Measurements from ENCODE around the gene FGF11.

FGF11 gene

DNA sequence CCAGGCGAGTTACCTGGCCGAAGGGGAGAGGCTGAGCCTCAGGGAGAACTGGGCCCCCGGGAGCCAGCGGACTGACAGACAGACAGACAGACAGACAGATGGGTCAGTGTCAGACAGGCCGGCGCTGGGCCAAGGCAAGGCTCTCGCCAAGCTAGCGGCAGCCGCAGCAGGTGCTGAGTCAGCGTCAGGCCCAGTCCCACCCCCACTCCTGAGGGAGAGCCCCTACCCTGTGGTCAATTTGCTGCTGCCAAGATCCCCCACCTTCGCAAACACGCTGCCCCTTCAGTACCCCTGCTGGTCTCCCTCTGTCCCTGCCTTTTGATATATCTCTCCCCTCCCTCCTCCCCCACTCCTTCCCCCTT lies 1.5 kb downstream of the FGF11 start:
- no peaks in the 10 kb centered on the region for H3K36me3 ChIP-seq (ENCODE audit: control insufficient read depth in 2 of 2, insufficient read depth in 1 of 2, low read length in 2 of 2)
- no peak overlapping the region for H3K4me3 ChIP-seq (ENCODE audit: low read depth, low read length)
- POLR2A ChIA-PET: interaction anchor here (0.5 to 3.1 kb wide), 11 partner anchors 10 to 210 kb away, joined by 3 to 21 read pairs (median 3); partner anchors contain the start of genes PLSCR3, POLR2A, TMEM256 and ZBTB4
- H3K27ac ChIP-seq (ENCODE audit: extremely low read depth, low read depth, low read length): peak overlapping the region; percentile 74; the same call in 1 of the 2 replicates
- no peaks in the 10 kb centered on the region for H3K9me3 ChIP-seq (ENCODE audit: control insufficient read depth, insufficient read depth, low read depth, low read length)
- CTCF ChIA-PET: interaction anchor here (0.6 to 3.8 kb wide), 3 partner anchors 21 to 394 kb away, joined by 3 to 18 read pairs (median 3); partner anchors contain the start of gene TMEM95
- peaks cover 30% of the 10 kb centered on the region for H3K4me1 ChIP-seq (ENCODE audit: control insufficient read depth, insufficient read depth, low read length)
- TF ChIP-seq ZNF341 (tag by site-specific recombination; IDR thresholded peaks at IDR 0.05; ENCODE audit: low read depth) (no peak), ZNF146 (tag by site-specific recombination; IDR thresholded peaks at IDR 0.05) (no peak), ZNF658 (tag by site-specific recombination; IDR thresholded peaks at IDR 0.05) (no peak), ZNF202 (tag by site-specific recombination; IDR thresholded peaks at IDR 0.05; ENCODE audit: borderline replicate concordance) (no peak), RBAK (tag by site-specific recombination; IDR thresholded peaks at IDR 0.05) (no peak), ZXDB (tag by site-specific recombination; IDR thresholded peaks at IDR 0.05) (no peak), ZNF18 (tag by site-specific recombination; IDR thresholded peaks at IDR 0.05) (no peak), ZBTB20 (tag by site-specific recombination; IDR thresholded peaks at IDR 0.05) (no peak), ZNF416 (tag by site-specific recombination; IDR thresholded peaks at IDR 0.05) (no peak), ZNF211 (tag by site-specific recombination; IDR thresholded peaks at IDR 0.05; ENCODE audit: low read depth) (no peak), ZNF664 (tag by site-specific recombination; IDR thresholded peaks at IDR 0.05) (no peak), ZNF561 (tag by site-specific recombination; IDR thresholded peaks at IDR 0.05; ENCODE audit: borderline replicate concordance) (0 out of 2 replicates have a peak, but pooled peaks have one; percentile 25), BCL6B (tag by site-specific recombination; IDR thresholded peaks at IDR 0.05) (no peak), SCRT2 (tag by site-specific recombination; IDR thresholded peaks at IDR 0.05) (peak; percentile 93), ZNF112 (tag by site-specific recombination; IDR thresholded peaks at IDR 0.05) (no peak), TRIM28 (IDR thresholded peaks at IDR 0.05; ENCODE audit: borderline replicate concordance, low read length) (no peak), ZNF639 (tag by site-specific recombination; IDR thresholded peaks at IDR 0.05) (no peak), ZFP37 (tag by site-specific recombination; IDR thresholded peaks at IDR 0.05) (no peak), ZNF624 (tag by site-specific recombination; IDR thresholded peaks at IDR 0.05) (no peak), ZNF501 (tag by site-specific recombination; IDR thresholded peaks at IDR 0.05) (no peak), ZNF19 (tag by site-specific recombination; IDR thresholded peaks at IDR 0.05; ENCODE audit: low read depth) (no peak), ZNF175 (tag by site-specific recombination; IDR thresholded peaks at IDR 0.05) (no peak), OVOL3 (tag by site-specific recombination; IDR thresholded peaks at IDR 0.05) (no peak), ZNF621 (tag by site-specific recombination; IDR thresholded peaks at IDR 0.05) (no peak), ZNF174 (tag by site-specific recombination; IDR thresholded peaks at IDR 0.05) (no peak), KLF17 (tag by site-specific recombination; IDR thresholded peaks at IDR 0.05) (peak; percentile 24; the same call in 1 of the 2 replicates)
- TF ChIP-seq, protein P1, sequence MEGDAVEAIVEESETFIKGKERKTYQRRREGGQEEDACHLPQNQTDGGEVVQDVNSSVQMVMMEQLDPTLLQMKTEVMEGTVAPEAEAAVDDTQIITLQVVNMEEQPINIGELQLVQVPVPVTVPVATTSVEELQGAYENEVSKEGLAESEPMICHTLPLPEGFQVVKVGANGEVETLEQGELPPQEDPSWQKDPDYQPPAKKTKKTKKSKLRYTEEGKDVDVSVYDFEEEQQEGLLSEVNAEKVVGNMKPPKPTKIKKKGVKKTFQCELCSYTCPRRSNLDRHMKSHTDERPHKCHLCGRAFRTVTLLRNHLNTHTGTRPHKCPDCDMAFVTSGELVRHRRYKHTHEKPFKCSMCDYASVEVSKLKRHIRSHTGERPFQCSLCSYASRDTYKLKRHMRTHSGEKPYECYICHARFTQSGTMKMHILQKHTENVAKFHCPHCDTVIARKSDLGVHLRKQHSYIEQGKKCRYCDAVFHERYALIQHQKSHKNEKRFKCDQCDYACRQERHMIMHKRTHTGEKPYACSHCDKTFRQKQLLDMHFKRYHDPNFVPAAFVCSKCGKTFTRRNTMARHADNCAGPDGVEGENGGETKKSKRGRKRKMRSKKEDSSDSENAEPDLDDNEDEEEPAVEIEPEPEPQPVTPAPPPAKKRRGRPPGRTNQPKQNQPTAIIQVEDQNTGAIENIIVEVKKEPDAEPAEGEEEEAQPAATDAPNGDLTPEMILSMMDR (tag by site-specific recombination; IDR thresholded peaks at IDR 0.05): peak; percentile 60; the same call in 1 of the 2 replicates
- TF ChIP-seq, protein P2, sequence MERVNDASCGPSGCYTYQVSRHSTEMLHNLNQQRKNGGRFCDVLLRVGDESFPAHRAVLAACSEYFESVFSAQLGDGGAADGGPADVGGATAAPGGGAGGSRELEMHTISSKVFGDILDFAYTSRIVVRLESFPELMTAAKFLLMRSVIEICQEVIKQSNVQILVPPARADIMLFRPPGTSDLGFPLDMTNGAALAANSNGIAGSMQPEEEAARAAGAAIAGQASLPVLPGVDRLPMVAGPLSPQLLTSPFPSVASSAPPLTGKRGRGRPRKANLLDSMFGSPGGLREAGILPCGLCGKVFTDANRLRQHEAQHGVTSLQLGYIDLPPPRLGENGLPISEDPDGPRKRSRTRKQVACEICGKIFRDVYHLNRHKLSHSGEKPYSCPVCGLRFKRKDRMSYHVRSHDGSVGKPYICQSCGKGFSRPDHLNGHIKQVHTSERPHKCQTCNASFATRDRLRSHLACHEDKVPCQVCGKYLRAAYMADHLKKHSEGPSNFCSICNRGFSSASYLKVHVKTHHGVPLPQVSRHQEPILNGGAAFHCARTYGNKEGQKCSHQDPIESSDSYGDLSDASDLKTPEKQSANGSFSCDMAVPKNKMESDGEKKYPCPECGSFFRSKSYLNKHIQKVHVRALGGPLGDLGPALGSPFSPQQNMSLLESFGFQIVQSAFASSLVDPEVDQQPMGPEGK (tag by site-specific recombination; IDR thresholded peaks at IDR 0.05): peak; percentile 93
- TF ChIP-seq, protein P3, sequence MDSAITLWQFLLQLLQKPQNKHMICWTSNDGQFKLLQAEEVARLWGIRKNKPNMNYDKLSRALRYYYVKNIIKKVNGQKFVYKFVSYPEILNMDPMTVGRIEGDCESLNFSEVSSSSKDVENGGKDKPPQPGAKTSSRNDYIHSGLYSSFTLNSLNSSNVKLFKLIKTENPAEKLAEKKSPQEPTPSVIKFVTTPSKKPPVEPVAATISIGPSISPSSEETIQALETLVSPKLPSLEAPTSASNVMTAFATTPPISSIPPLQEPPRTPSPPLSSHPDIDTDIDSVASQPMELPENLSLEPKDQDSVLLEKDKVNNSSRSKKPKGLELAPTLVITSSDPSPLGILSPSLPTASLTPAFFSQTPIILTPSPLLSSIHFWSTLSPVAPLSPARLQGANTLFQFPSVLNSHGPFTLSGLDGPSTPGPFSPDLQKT (IDR thresholded peaks at IDR 0.05; ENCODE audit: borderline replicate concordance, low read depth, low read length): no peak
